Right lobe of liver (tissue), 4 donors: Measurements from ENCODE around the gene CDH12.
"Not testable (repeated sequence)": the region's sequence is repeated elsewhere in the genome, so short reads cannot be mapped to it uniquely, and the experiment has no call there.

Source experiments
- POLR2A ChIP-seq: fragments of 450-650 bp; IDR thresholded peaks from one replicate; pipeline ENCODE4 v1.6.1; 2017; ENCODE audit warnings: antibody characterized with exemption, mild to moderate bottlenecking
- TF ChIP-seq, protein P1 (sequence below), 4 donors: fragments of 200-600 bp in 3 of 4; fragments of 450-650 bp in 1 of 4; IDR thresholded peaks; one replicate each; pipeline versions ENCODE4 v1.5.1 to v1.8.0; 2016 to 2022; ENCODE audit warnings: antibody characterized with exemption in 4 of 4, mild to moderate bottlenecking in 2 of 4
- donor health status: DM: no; HTN: no; CAD: no.
- donor health status: DM: no; HTN: no; CAD: no.
- donor health status: DM: no; HTN: yes; CAD: no.

DNA sequence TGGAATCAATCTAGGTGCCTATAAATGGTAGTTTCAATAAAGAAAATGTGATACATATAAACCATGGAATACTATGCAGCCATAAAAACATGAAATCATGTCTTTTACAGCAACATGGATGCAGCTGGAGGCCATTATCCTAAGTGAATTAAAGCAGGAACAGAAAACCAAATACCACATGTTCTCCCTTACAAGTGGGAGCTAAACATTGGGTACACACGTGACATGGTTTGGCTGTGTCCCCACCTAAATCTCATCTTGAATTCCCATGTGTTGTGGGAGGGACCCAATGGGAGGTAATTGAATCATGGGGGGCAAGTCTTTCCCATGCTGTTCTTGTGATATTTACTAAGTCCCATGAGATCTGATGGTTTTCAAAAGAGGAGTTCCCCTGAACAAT is 78.9 kb downstream of the CDH12 start:
- TF ChIP-seq, protein P1, sequence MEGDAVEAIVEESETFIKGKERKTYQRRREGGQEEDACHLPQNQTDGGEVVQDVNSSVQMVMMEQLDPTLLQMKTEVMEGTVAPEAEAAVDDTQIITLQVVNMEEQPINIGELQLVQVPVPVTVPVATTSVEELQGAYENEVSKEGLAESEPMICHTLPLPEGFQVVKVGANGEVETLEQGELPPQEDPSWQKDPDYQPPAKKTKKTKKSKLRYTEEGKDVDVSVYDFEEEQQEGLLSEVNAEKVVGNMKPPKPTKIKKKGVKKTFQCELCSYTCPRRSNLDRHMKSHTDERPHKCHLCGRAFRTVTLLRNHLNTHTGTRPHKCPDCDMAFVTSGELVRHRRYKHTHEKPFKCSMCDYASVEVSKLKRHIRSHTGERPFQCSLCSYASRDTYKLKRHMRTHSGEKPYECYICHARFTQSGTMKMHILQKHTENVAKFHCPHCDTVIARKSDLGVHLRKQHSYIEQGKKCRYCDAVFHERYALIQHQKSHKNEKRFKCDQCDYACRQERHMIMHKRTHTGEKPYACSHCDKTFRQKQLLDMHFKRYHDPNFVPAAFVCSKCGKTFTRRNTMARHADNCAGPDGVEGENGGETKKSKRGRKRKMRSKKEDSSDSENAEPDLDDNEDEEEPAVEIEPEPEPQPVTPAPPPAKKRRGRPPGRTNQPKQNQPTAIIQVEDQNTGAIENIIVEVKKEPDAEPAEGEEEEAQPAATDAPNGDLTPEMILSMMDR (IDR thresholded peaks at IDR 0.05), result not testable (repeated sequence)
- not testable (repeated sequence) for TF ChIP-seq POLR2A
